Effector memory CD8-positive, alpha-beta T cell (primary cell): ENCODE measurements around the gene KCNH1.

Experiments
- ATAC-seq: fragments of 150-1000 bp; cut with Tn5 transposase; replicated peaks from 2 replicates; pipeline ENCODE4 v1.10.0; 2021; ENCODE audit warnings: mild to moderate bottlenecking, moderate library complexity
- DNase-seq, 3 experiments: peaks; one replicate each; pipeline ENCODE4 v3.0.0; 2021
- H3K27ac Mint-ChIP-seq, 2 donors: one replicate each; pipeline ENCODE4 v1.8.0; 2022; ENCODE audit warnings: mild to moderate bottlenecking in 2 of 2, mixed read lengths in 2 of 2, moderate library complexity in 2 of 2
- H3K27me3 Mint-ChIP-seq, 2 donors: one replicate each; pipeline ENCODE4 v1.8.0; 2022; ENCODE audit warnings: mixed read lengths in 2 of 2
- H3K36me3 Mint-ChIP-seq: one replicate; pipeline ENCODE4 v1.8.0; 2022; ENCODE audit warnings: mild to moderate bottlenecking, moderate library complexity, mixed read lengths; ENCODE audit not compliant: insufficient read depth
- H3K4me1 Mint-ChIP-seq, 2 donors: one replicate each; pipeline ENCODE4 v1.8.0; 2022; ENCODE audit warnings: low read depth in 2 of 2, mixed read lengths in 2 of 2
- H3K4me3 Mint-ChIP-seq, 2 donors: one replicate each; pipeline ENCODE4 v1.8.0; 2022; ENCODE audit warnings: mild to moderate bottlenecking in 2 of 2, mixed read lengths in 2 of 2, moderate library complexity in 2 of 2
- H3K9me3 Mint-ChIP-seq, 2 donors: one replicate each; pipeline ENCODE4 v1.8.0; 2022; ENCODE audit warnings: mixed read lengths in 2 of 2

Gene KCNH1

DNA sequence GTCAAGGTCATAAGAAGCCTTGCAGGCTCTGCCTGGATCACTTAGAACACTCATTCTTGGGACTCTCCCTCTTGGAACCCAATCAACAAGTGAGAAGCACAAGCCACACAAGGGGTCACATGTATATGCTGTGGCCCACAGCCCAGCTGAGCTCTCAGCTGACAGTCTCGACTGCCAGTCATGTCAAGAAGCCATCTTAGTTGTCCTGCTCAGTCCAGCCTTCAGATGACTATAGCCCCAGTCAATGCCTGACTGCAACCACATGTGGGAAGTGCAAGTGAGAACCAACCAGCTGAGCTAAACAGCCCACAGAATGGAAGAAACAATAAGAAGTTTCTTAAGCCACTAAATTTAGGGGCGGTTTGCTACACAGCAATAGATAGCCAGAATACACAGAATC, 356.0 kb downstream of the KCNH1 start:
- no peak overlapping the region for H3K4me3 Mint-ChIP-seq
- peaks cover 34 to 62% of the 10 kb centered on the region in 2 donors for H3K27me3 Mint-ChIP-seq
- H3K9me3 Mint-ChIP-seq = no peaks in the 10 kb centered on the region
- DNase-seq (no peak), ATAC-seq (no peak)
- H3K27ac Mint-ChIP-seq = no peak overlapping the region
- H3K36me3 Mint-ChIP-seq = no peaks in the 10 kb centered on the region
- H3K4me1 Mint-ChIP-seq = no peaks in the 10 kb centered on the region

DNA sequence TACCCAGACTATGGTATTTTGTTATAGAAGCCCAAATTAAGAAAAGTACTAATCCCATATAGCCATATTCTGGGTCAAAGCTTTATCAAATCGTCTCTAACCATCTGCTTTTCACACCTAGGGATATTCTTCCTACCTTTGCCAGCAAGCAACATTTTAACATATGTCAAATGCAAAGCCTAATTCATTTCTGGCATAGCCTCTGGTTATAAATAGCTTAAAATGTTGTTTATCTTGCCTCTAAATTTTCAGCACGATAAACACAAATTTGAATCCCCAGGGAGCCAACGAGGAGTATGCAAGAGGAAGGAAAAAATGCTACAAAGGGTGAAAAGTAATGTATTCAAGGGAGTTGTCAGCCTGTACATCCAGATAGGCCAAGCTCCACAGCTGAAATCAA, 357.2 kb downstream of the KCNH1 start:
- no peak overlapping the region for H3K4me3 Mint-ChIP-seq
- H3K4me1 Mint-ChIP-seq = no peaks in the 10 kb centered on the region
- DNase-seq (no peak), ATAC-seq (no peak)
- H3K27ac Mint-ChIP-seq = no peak overlapping the region
- H3K9me3 Mint-ChIP-seq = no peaks in the 10 kb centered on the region
- H3K36me3 Mint-ChIP-seq = no peaks in the 10 kb centered on the region
- H3K27me3 Mint-ChIP-seq = peaks cover 32 to 54% of the 10 kb centered on the region in 2 donors

DNA sequence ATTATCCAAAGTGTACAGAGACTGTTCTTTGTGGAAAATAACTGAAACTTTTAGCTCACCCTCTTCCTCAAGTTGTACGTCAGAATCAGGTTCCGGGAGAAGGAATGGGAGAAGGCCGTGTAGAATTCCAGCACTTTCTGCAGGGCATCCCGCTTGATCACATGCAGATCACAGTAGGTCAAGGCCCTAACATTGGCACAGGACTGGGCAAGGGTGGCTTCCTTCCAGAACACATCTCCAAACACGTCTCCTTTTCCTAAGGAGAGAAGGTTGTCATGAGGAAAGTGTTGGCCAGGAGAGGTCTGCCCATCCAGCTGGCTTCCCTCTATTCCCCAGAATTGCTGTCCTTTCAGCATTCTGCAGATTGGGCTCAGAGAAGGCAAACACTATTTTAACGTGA, 358.7 kb downstream of the KCNH1 start:
- no peaks in the 10 kb centered on the region for H3K36me3 Mint-ChIP-seq
- H3K9me3 Mint-ChIP-seq = no peaks in the 10 kb centered on the region
- ATAC-seq (no peak), DNase-seq (no peak)
- H3K27me3 Mint-ChIP-seq = peaks cover 34 to 40% of the 10 kb centered on the region in 2 donors
- H3K27ac Mint-ChIP-seq = no peak overlapping the region
- H3K4me1 Mint-ChIP-seq = no peaks in the 10 kb centered on the region
- H3K4me3 Mint-ChIP-seq = no peak overlapping the region

DNA sequence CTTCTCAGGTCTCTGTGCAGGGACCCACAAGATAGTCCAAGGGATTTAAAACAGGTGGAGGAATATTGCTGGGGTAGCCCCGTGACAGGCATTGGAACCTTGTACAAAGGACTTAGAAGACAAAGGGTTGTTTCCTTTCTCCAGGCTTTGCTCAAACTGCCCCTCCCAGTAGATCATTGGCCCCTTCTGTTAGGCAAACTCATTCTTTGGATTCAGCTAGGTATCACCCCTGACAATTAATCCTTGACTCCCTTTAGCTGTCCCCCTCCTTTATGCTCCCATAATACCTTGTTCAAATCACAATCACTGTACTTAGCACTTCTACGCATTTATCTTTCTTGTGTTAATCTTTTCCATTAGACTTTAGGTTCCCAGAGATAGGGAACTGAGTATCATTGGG, 360.5 kb downstream of the KCNH1 start:
- H3K27ac Mint-ChIP-seq = no peak overlapping the region
- no peak for ATAC-seq
- no peaks in the 10 kb centered on the region for H3K4me1 Mint-ChIP-seq
- no peaks in the 10 kb centered on the region for H3K36me3 Mint-ChIP-seq
- H3K27me3 Mint-ChIP-seq = peaks cover 27 to 50% of the 10 kb centered on the region in 2 donors
- no peaks in the 10 kb centered on the region for H3K9me3 Mint-ChIP-seq
- H3K4me3 Mint-ChIP-seq = no peak overlapping the region
- DNase-seq = no peak

DNA sequence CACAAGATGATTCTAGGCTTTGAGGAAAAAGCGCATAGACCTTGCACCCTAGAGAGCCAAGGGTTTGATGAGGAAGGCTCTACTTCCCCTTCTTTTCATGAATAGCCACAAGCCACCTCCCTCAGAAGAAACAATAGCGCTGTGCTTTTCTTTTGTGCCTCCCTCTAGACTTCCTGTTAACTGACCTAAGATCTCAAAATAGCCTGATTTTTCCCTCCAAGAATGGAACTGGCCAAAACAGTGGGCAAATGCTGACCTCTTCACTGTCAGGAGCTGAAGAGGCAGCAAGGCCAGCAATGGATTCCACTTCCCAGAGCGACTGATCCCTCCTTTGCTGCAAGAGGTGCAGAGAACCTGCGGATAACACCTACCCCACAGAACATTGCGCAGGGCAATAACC, 362.8 kb downstream of the KCNH1 start:
- DNase-seq (no peak), ATAC-seq (no peak)
- no peak overlapping the region for H3K27ac Mint-ChIP-seq
- H3K36me3 Mint-ChIP-seq = no peaks in the 10 kb centered on the region
- H3K4me1 Mint-ChIP-seq = no peaks in the 10 kb centered on the region
- H3K27me3 Mint-ChIP-seq = peaks cover 24 to 41% of the 10 kb centered on the region in 2 donors
- no peaks in the 10 kb centered on the region for H3K9me3 Mint-ChIP-seq
- no peak overlapping the region for H3K4me3 Mint-ChIP-seq

DNA sequence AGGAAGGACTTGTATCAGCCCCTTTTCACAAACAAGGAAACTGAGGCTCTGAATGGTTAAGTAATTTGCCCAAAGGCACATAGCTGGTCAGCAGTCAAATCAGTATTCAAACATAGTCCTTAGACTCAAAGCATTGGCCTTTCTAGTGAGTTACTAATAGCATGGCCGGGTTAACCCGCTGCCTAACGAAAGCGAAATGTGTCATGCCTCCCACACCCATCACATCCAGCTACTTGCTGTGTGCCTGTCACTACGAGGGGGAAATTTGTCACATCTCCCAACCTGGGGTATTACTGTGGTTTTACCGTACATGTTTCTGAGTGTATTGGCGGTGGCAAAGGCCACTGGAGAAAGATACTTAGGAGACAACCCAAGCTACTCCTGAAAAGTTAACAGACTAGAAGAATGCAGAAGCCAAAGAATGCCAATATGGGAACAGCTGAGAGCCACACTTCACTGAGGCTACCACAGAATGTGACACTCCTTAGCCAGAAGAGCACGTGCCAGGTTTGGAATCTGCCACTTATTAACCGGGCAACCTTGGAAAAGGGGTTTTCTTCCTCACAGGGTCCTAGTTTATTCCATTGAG, 363.5 kb downstream of the KCNH1 start:
- no peak overlapping the region for H3K27ac Mint-ChIP-seq
- H3K36me3 Mint-ChIP-seq = no peaks in the 10 kb centered on the region
- H3K4me1 Mint-ChIP-seq = no peaks in the 10 kb centered on the region

DNA sequence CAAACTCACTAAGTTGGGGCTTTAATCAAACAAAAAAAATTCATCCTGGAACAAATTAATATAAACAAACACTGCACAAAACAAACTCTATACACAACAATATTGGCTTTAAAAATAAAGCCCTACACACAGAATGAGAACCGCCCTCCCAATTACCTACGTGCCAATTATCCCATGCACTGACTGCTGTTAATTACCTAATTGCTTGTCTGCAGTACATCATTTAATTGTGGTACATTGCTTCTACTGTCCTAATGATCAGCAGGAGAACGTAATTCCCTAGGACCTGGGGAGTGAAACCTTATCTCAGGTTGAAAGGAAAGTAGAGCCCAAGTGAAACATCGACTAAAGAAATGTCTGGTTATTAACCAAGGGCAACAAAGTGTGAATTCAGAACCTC, 364.5 kb downstream of the KCNH1 start:
- DNase-seq (no peak), ATAC-seq (no peak)
- no peak overlapping the region for H3K4me3 Mint-ChIP-seq
- no peaks in the 10 kb centered on the region for H3K9me3 Mint-ChIP-seq
- H3K27me3 Mint-ChIP-seq = peaks cover 20 to 31% of the 10 kb centered on the region in 2 donors
- no peaks in the 10 kb centered on the region for H3K4me1 Mint-ChIP-seq
- no peaks in the 10 kb centered on the region for H3K36me3 Mint-ChIP-seq
- no peak overlapping the region for H3K27ac Mint-ChIP-seq

More for the DNA sequence above, 363.5 kb downstream of the KCNH1 start:
- H3K9me3 Mint-ChIP-seq = no peaks in the 10 kb centered on the region
- peaks cover 20 to 40% of the 10 kb centered on the region in 2 donors for H3K27me3 Mint-ChIP-seq
- H3K4me3 Mint-ChIP-seq = no peak overlapping the region
- no peak for DNase-seq
- ATAC-seq = no peak

DNA sequence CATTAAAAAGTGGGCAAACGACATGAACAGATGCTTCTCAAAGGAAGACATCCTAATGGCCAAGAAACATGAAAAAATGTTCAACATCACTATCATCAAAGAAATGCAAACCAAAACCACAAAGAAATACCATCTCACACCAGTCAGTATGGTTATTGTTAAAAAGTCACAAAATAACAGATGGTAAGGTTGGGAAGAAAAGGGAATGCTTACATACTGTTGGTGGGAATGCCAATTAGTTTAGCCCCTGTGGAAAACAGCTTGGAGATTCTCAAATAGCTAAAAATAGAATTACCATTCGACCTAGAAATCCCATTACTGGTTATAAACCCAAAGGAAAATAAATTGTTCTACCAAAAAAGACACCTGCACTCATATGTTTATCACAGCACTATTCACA, 369.4 kb downstream of the KCNH1 start:
- no peak for DNase-seq
- ATAC-seq = no peak
- Mint-ChIP-seq H3K4me1 (no peaks in the 10 kb centered on the region), H3K27me3 (peaks cover 0 to 15% of the 10 kb centered on the region in 2 donors), H3K27ac (no peak overlapping the region), H3K9me3 (no peaks in the 10 kb centered on the region), H3K36me3 (no peaks in the 10 kb centered on the region), H3K4me3 (no peak overlapping the region)

DNA sequence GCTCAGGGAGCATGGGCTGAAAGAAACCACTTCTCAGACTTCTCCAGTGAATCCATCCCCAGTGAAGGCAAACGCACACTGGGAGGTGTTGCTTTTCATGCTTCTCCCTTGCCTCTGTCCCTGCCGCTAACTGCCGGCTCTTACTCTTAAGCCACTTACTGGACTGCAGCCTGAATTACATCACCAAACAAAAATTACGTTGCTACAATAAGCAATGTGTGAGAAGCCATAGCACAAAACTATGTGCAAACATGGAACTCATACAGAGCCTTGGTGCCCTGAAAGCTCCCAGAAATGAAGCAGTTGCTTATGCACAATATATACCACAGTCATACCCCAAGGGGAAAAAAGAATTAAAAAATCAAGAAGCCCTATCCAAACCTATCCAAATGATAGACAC, 375.2 kb downstream of the KCNH1 start:
- Mint-ChIP-seq H3K4me1 (no peaks in the 10 kb centered on the region), H3K27ac (no peak overlapping the region), H3K4me3 (no peak overlapping the region), H3K9me3 (no peaks in the 10 kb centered on the region), H3K27me3 (peaks cover 23 to 31% of the 10 kb centered on the region in 2 donors), H3K36me3 (no peaks in the 10 kb centered on the region)
- DNase-seq (no peak), ATAC-seq (no peak)

DNA sequence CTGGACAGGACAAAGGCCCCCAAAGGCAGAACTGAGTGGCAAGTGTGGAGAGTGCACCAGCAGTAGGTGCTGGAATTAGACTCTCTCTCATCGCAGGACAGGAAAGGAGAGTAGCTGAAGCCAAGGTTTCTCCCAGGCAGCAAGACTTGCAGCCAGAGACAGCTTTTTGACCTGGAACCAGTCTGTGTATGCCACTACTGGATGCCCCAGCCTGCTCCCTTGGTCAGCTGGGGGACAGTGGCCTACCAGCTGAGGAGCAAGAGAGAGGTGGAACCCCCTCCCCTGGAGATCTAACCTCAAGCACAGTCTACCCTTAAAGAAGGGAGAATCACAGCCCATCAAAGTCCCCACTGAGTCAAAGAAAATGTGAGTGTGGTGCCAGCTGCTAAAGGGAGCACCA, 375.7 kb downstream of the KCNH1 start:
- no peak for DNase-seq
- Mint-ChIP-seq H3K36me3 (no peaks in the 10 kb centered on the region), H3K27ac (no peak overlapping the region), H3K27me3 (peaks cover 23 to 31% of the 10 kb centered on the region in 2 donors), H3K4me3 (no peak overlapping the region), H3K4me1 (no peaks in the 10 kb centered on the region), H3K9me3 (no peaks in the 10 kb centered on the region)
- ATAC-seq = no peak

DNA sequence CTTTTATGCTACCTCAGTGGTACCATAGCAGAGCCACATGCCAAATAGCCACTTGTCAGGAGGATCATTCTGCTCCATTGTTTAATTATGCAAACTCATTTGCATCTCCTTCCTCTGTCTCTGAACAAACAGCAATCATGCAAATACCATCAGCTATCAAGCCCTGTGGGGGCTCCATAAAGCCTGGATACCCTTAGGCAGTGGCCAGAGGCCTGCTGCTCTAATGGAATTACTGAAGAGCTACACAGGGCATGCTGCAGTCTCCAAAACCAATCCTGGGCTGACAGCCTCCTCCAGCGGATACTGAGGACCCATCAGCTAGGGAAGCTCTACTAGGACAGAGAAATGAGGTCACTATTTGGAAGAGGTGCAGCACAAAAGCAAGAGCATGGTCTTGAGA, 376.3 kb downstream of the KCNH1 start:
- no peak overlapping the region for H3K4me3 Mint-ChIP-seq
- H3K27me3 Mint-ChIP-seq = peaks cover 23 to 31% of the 10 kb centered on the region in 2 donors
- DNase-seq (no peak), ATAC-seq (no peak)
- no peaks in the 10 kb centered on the region for H3K36me3 Mint-ChIP-seq
- no peak overlapping the region for H3K27ac Mint-ChIP-seq
- no peaks in the 10 kb centered on the region for H3K4me1 Mint-ChIP-seq
- H3K9me3 Mint-ChIP-seq = no peaks in the 10 kb centered on the region

DNA sequence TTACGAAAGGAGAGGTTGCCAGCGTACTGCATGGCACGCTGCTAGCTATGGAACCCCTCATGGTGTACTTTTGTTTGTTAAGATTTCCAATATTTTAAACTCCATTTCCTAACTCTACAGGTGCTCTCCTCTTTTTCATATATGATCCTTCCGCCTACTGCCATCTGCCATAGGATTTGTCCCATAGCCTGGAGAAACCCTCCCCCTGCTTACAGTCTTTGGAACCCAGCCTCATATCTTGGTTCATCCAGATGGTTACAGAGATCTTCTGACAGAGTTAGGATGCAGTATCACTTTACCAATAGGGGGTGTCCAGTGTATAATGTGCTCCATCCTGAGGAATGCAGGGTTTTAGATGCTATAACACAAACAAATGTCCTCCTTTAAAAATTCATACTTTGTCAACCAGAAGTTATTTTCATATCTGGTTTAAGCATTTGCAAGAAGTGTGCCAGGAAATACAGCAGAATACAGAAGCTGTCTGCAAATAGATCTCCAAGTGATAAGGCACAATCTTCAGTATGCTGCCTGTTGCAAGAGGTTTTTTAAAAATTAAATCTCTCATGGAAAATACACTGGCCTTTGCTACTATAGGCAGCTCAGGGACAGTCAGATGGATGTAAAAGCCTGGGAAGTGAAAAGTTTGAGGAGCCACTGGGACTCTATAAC, 377.8 kb downstream of the KCNH1 start:
- H3K27me3 Mint-ChIP-seq = peaks cover 29 to 35% of the 10 kb centered on the region in 2 donors
- no peaks in the 10 kb centered on the region for H3K9me3 Mint-ChIP-seq
- no peak overlapping the region for H3K27ac Mint-ChIP-seq

DNA sequence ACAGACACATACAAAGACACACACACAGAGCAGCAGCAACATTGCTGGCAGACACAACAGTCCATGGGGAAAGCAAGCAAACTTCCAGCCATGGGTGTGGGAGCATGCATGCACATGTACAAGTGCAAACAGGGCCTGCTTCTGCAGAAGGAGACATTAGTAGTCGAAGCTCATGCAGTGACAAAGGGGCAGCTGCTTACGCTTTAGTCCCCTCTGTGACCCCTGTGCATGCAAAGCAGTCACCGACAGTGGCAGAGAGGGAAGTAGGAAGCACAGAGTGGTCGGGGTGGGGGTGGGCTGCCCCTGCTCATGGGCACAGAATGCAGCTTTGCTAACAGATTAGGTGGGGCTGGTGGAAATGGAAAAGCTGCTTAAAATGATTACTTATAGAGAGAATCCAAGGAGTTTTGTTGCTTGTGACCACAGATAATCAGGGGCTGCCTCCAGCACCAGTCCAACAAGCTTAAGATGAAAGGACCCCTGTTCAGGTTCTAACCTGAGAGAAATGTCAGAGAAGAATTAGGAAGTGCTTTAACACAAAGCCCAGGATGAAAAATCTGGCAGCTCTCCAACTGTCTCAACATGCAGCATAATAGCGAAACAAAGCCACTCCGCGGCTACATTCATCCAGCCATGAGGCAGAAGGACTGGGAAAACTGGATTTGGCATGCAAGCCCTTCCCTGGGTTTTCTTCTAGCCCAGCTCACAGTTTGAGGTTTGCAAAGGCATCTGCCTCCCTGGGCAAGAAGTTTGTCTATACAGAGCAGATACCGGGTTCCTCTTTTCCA, 378.9 kb downstream of the KCNH1 start:
- Mint-ChIP-seq H3K4me1 (no peaks in the 10 kb centered on the region), H3K36me3 (no peaks in the 10 kb centered on the region), H3K9me3 (no peaks in the 10 kb centered on the region), H3K27ac (no peak overlapping the region), H3K27me3 (peaks cover 33 to 45% of the 10 kb centered on the region in 2 donors), H3K4me3 (no peak overlapping the region)
- ATAC-seq (no peak), DNase-seq (no peak)

More for the DNA sequence above, 377.8 kb downstream of the KCNH1 start:
- H3K4me3 Mint-ChIP-seq = no peak overlapping the region
- DNase-seq (no peak), ATAC-seq (no peak)
- no peaks in the 10 kb centered on the region for H3K36me3 Mint-ChIP-seq
- H3K4me1 Mint-ChIP-seq = no peaks in the 10 kb centered on the region

DNA sequence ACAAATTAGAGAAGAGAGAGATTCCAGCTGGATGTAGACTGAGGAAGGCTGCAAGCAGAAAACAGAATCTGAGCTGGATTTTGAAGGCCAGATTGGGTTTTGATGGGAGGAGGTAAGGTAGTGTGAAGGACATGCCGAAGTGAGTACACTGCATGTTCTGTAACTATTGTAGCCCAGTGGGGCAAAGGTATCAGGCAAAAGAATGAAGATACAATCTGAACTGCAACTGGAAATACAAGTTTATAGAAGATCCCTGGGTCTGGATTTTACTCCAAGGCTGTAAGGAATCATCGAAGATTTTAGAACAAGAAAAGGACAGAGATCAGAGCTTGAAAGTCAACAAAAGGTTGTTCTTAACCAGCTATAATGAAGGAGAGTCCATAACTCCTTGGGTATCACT, 382.0 kb downstream of the KCNH1 start:
- DNase-seq (no peak), ATAC-seq (no peak)
- Mint-ChIP-seq H3K27me3 (peaks cover 25 to 56% of the 10 kb centered on the region in 2 donors), H3K4me3 (no peak overlapping the region), H3K9me3 (no peaks in the 10 kb centered on the region), H3K27ac (no peak overlapping the region), H3K4me1 (no peaks in the 10 kb centered on the region), H3K36me3 (peaks cover 2% of the 10 kb centered on the region)
